GM12892 (cell line): ENCODE data around the gene HABP4.

ENCODE experiments used
- POLR2A ChIP-seq: IDR thresholded peaks from 2 replicates; pipeline ENCODE4 v1.6.1; 2011; ENCODE audit warnings: low read depth, low read length, control low read depth
- POLR2AphosphoS5 ChIP-seq: IDR thresholded peaks from 2 replicates; pipeline ENCODE4 v1.6.1; 2011; ENCODE audit warnings: low read depth, low read length, control low read depth
- TAF1 ChIP-seq: IDR thresholded peaks from 2 replicates; pipeline ENCODE4 v1.6.1; 2011; ENCODE audit warnings: low read depth, mild to moderate bottlenecking, control low read depth, low read length, borderline replicate concordance

DNA sequence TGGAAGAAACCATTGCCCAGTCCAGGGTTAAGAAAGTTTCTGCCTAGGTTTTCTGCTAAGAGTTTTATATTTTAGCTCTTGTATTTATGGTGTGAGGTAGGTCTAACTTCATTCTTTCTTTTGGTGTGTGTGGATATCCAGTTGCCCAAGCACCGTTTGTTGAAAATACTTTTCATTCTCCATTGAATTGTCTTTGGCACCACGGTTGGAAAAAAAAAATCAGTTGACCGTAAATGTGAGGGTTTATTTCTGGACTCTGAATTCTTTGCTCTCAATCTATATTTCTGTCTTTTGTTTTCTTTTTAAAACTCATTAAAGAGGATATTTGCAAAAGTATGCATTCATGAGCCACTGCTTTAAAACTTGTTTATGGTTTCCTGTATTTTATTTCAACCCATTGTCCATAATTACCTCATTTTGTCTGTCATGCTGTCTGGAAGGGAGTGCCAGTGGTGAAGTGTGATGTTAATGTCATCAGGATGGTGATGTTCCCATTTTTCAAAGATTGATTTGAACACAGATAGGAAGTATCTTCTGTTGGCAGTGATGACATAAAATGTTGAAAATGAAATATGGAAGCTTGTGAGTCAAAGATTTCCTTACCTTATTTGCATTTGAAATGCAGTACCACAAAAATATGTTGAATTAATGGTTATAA is 33.9 kb downstream of the HABP4 start:
- no peak for TF ChIP-seq POLR2AphosphoS5
- TF ChIP-seq POLR2A: no peak
- TF ChIP-seq TAF1: no peak
